HG03521 (cell line): ENCODE data around the gene ZHX3.
A peak's percentile ranks its signal among the peaks of the same experiment; 100 is the strongest.

ENCODE experiments used
- ATAC-seq: cut with Tn5 transposase; IDR thresholded peaks from one replicate; pipeline ENCODE4 v1.9.1; 2021; ENCODE audit warnings: mild to moderate bottlenecking, moderate library complexity; ENCODE audit not compliant: unreplicated experiment

ZHX3 gene, protein sequence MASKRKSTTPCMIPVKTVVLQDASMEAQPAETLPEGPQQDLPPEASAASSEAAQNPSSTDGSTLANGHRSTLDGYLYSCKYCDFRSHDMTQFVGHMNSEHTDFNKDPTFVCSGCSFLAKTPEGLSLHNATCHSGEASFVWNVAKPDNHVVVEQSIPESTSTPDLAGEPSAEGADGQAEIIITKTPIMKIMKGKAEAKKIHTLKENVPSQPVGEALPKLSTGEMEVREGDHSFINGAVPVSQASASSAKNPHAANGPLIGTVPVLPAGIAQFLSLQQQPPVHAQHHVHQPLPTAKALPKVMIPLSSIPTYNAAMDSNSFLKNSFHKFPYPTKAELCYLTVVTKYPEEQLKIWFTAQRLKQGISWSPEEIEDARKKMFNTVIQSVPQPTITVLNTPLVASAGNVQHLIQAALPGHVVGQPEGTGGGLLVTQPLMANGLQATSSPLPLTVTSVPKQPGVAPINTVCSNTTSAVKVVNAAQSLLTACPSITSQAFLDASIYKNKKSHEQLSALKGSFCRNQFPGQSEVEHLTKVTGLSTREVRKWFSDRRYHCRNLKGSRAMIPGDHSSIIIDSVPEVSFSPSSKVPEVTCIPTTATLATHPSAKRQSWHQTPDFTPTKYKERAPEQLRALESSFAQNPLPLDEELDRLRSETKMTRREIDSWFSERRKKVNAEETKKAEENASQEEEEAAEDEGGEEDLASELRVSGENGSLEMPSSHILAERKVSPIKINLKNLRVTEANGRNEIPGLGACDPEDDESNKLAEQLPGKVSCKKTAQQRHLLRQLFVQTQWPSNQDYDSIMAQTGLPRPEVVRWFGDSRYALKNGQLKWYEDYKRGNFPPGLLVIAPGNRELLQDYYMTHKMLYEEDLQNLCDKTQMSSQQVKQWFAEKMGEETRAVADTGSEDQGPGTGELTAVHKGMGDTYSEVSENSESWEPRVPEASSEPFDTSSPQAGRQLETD

GRCh38 chr20:41317546-41318270, at the start of gene ZHX3:
Gene ZHX3 (minus strand): TSS chr20:41317731. CDS start chr20:41204916, 112,815 bp downstream.
- peak; percentile 97 for ATAC-seq

DNA sequence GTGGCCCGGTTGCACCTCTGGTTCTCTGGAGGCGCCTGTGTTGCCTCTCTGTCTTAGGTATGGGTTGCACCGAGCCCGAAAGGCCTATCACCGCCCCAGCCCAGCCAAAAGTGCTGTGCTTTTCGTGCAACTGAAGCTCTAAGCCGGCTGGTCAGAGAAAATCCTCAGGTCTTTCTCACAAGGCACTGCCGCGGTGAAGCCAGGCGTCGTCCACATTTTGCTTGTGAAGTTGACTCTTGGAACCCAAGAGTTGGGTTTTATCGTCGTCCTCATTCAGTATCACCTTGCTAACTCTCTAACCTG, 49.8 kb upstream of the ZHX3 start:
- ATAC-seq = no peak

- no peak for ATAC-seq
These were observed 49.2 kb upstream of the ZHX3 start, which contains the start of gene EMILIN3 for GRCh38 chr20:41366546-41367392. Gene EMILIN3 (minus strand): TSS chr20:41366818. CDS start chr20:41366634, 184 bp downstream.

GRCh38 chr20:41365777-41366545, 48.4 kb upstream of the ZHX3 start:
- no peak for ATAC-seq

GRCh38 chr20:41364967-41365765, 47.6 kb upstream of the ZHX3 start:
- no peak for ATAC-seq

- ATAC-seq = no peak
These were observed 46.8 kb upstream of the ZHX3 start for GRCh38 chr20:41364236-41364855.

- no peak for ATAC-seq
These were observed 46.1 kb upstream of the ZHX3 start for GRCh38 chr20:41363601-41364000.

DNA sequence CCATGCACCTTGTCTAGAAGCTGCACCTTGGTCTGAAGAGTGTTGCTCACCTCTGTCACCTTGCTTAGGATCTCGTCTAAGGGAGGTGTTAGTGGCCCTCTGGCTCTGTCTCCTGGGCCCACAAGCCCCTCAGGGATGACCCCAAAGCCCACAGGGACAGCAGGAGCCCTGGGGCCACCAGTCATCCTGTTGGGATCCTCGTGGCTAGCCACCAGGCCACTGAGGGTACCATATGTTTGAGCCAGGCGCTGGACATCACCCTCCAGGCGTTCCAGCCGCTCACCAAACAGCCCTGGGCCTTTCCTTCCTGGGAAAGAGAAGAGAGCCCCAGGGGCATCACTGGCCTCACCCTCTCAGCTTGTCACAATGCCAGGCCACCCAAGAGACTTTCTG, 45.2 kb upstream of the ZHX3 start:
- no peak for ATAC-seq

DNA sequence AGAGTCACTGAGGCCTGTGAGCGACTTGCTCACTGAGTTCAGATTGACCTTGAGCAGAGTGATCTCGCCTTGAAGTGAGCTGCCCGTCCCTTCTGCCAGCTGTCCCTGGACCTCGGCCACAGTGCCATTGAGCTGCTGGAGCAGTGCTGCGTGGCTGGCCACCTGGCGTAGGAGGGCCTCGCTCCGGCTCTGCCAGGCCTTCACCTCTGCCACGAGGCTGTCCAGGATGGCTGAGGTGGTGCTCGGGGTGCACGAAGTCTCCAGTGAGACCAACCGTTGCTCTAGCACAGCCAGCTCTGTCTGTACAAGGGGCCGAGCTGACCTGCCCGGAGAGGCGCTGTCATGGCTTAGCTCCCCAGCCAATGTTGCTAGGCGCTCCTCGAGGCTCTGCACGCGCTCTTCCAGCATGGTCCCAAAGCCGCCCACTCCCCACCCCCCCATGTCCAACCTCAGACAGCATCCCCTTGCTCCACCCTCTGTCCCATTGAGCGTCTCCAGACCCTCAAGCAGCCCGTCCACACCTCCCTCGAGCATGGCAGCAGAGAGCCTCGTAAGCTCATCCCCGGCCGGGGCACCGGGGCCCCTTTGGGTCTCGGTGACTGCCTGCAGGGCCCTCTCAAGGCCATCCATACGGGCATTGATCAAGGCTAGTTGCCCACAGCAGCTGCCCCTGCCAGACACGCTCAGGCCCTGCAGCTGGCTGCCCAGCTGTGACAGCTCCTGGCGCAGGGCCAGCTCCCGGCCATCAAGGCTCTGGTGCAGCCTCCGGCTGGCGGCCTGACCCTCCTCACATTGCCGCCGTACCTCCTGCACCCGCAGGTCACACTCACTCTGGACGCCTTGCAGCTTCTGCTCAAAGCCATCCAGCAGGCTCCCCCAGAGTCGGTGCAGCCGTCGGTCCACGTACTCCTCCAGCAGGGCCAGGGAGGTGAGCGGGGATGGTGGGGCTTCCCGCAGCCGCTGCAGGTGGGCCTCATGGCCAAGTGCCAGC, 44.5 kb upstream of the ZHX3 start:
- no peak for ATAC-seq

- ATAC-seq = no peak
These were observed 43.6 kb upstream of the ZHX3 start for GRCh38 chr20:41360831-41361756.

DNA sequence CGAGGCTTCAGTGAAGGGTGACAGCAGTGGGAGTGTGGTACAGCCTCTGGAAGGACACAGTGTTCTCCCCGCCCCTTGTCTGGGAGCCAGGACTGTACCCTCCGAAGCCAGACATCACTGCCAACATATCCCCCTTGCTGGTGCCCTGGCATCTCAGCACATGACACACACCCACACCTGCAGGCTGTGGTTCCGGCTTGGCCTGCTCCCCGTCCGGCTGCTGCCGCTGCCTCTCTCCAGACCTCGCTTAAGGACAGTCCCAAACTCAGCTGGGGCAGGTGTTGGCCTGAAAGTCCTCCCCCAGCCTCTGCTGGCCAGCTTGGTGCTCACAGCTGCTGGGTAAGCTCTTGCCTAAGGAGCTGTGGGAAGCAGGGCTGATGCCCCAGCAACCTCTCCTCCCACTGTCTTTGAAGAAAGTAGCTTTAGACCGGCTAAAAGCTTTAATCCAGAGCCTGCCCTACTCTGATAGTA, 42.0 kb upstream of the ZHX3 start:
- no peak for ATAC-seq

DNA sequence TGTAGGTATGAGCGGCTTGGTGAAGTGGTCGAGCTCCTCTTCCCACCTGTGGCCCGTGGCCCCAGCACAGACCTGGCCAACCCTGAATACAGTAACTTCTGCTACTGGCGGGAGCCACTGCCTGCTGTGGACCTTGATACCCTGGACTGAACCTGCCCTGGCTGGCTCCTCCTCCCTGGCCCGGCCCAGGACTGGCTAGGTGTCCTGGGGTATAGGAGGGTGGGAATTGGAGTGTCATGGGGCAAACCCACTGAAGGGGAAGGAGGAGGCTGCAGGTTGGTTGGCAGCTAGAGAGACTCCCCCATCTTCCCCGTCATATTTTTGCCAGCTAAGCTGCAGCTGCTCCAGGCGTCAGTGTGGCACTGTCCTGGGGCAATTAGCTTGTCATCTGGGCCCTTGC, 41.2 kb upstream of the ZHX3 start:
- no peak for ATAC-seq

- no peak for ATAC-seq
These were observed 40.7 kb upstream of the ZHX3 start for GRCh38 chr20:41358230-41358629.

DNA sequence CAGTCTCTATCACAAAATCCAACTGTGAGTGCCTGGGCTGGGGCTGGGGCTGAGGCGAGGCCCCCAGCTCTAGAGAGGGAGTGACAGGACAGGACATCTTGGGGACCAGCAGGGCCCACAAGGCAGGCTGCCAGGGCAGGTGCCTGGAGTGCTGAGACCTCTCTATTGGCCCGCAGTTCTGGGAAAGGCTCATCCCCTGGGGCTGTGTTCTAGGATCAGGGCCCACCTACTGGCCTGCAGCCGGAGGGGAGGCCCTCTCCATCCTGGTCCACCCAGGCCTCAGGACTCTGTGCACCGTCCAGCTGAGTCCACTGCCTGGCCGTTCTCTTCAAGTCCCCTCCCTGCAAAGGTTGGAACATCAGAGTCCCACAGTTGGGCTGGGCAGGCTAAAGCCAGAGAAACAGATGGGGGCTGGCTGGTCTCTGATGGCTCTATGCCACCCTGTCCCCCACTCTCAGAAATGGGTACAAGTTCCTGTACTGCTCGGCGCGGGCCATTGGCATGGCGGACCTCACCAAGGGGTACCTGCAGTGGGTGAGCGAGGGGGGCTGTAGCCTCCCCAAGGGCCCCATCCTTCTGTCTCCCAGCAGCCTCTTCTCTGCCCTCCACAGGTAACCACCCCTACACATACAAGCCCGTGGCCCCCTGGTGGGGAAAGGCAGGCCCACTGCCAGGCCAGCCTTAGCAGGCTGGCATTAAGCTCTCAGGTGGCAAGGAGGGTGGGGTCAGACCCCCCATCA, 40.1 kb upstream of the ZHX3 start:
- ATAC-seq = no peak

GRCh38 chr20:41356951-41357350, 39.4 kb upstream of the ZHX3 start:
- ATAC-seq = no peak
